Esophagus muscularis mucosa (tissue), 4 donors: ENCODE results near the gene SLC2A10. TPM values are rescaled to one million over a fixed set of nuclear protein-coding genes. Genes with fewer than 3 reads are reported as not detected.

Source experiments
- DNase-seq: peaks from one replicate; pipeline ENCODE4 v3.0.0-alpha.2; 2017; ENCODE audit errors: extremely low spot score
- H3K27ac ChIP-seq, 4 donors: fragments of 200-600 bp; sonication (generic); replicated peaks in 1 of 4; 1 replicate in 3 of 4; 2 replicates in 1 of 4; pipeline ENCODE4 v1.5.1; 2016 to 2019; ENCODE audit warnings: mild to moderate bottlenecking in 1 of 4
- H3K27me3 ChIP-seq, 4 donors: fragments of 200-600 bp; sonication (generic); one replicate each; pipeline versions ENCODE4 v1.5.1 to v1.6.0; 2016 to 2019
- H3K36me3 ChIP-seq, 4 donors: fragments of 200-600 bp; sonication (generic); one replicate each; pipeline ENCODE4 v1.5.1; 2016 to 2019
- H3K4me1 ChIP-seq, 4 donors: fragments of 200-600 bp; sonication (generic); one replicate each; pipeline ENCODE4 v1.5.1; 2016 to 2019
- H3K4me3 ChIP-seq, 4 donors: fragments of 200-600 bp; sonication (generic); 1 replicate in 2 of 4; 2 replicates in 2 of 4; pipeline ENCODE4 v1.5.1; 2016 to 2019; ENCODE audit warnings: mild to moderate bottlenecking in 4 of 4, moderate library complexity in 1 of 4
- H3K9me3 ChIP-seq, 4 donors: fragments of 200-600 bp; sonication (generic); 1 replicate in 3 of 4; 2 replicates in 1 of 4; pipeline ENCODE4 v1.5.1; 2016 to 2019
- EP300 ChIP-seq: sonication (generic); formaldehyde crosslinking; IDR thresholded peaks from one replicate; pipeline ENCODE4 v1.6.1; 2017; ENCODE audit warnings: antibody characterized with exemption
- POLR2A ChIP-seq: fragments of 450-650 bp; IDR thresholded peaks from one replicate; pipeline ENCODE4 v1.6.1; 2017; ENCODE audit warnings: antibody characterized with exemption, moderate library complexity, mild to moderate bottlenecking, low read depth
- POLR2AphosphoS5 ChIP-seq, 2 donors: sonication (generic); formaldehyde crosslinking; IDR thresholded peaks; one replicate each; pipeline ENCODE4 v1.6.1; 2017; ENCODE audit warnings: antibody characterized with exemption in 2 of 2
- WGBS: methylation state at CpG from one replicate; pipeline ENCODE4 v1.1.5; 2018; 5-methylcytosine and 5-hydroxymethylcytosine counted together
- intact Hi-C: fragments of 100-400 bp; cut with DNase I; formaldehyde crosslinking; loops from one replicate; pipeline ENCODE4 v1.15.1; 2023
- total RNA-seq, 4 donors: library from RNA; depleted of rRNA; stranded (reverse); fragments of >200 nt; gene quantifications; one replicate each; pipeline versions ENCODE4 v1.1.0 to v1.2.1, GENCODE V29; 2016
- TF ChIP-seq, protein P1 (sequence below), 3 experiments: fragments of 200-600 bp in 2 of 3; fragments of 450-650 bp in 1 of 3; sonication (generic) in 2 of 3; IDR thresholded peaks; one replicate each; pipeline ENCODE4 v1.5.1; 2017 to 2019; ENCODE audit warnings: antibody characterized with exemption in 3 of 3, mild to moderate bottlenecking in 2 of 3, moderate library complexity in 1 of 3

SLC2A10 gene
- total RNA-seq, 4 donors from 2014 or later: 9.6 to 27.0 (median 15.3) TPM

DNA sequence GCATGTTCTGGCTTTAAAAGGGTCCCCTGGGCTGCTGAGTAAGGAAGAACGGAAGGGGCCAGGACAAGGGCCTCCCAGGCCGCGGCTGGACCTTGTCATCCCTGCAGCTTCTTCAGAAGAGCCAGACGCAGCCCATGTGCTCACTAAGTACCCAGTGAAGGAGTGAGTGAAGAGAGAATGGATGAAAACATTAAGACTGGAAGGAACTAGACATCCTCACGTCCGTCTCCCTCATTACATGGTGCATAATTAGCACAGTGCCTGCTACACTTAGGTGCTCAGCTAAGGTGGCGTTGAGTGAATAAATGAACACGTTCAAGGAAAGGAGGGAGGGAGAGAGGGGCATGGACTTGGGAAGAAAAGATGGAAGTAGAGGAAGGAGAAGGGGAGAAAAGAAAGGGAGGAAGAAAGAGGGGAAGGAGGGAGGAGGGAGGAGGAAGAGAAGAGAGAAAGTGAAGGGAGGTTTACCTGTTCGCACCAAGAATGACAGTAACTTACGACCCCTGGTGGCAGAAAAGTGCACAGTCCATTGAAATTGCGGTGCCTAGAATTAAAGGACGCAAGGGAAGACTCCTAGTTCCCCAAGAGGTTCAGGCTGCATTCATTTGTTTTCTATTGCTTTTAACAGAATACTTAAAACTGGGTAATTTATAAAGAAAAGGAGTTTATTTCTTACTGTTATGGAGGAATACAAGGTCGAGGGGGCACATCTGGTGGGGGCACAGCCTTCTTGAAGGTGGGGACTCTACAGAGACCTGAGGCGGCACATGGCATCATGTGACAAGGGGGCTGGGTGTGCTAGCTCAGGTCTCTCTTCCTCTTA lies 28.2 kb upstream of the SLC2A10 start:
- Histone ChIP-seq H3K4me3 (no peak overlapping the region), H3K9me3 (no peaks in the 10 kb centered on the region), H3K27me3 (no peaks in the 10 kb centered on the region), H3K4me1 (peaks cover 13 to 48% (median 40%) of the 10 kb centered on the region in 4 donors), H3K36me3 (peaks cover 0 to 14% (median 9%) of the 10 kb centered on the region in 4 donors), H3K27ac (no peak overlapping the region)
- 49% methylated on average over 14 of the region's 14 CpGs for WGBS
- TF ChIP-seq, protein P1, sequence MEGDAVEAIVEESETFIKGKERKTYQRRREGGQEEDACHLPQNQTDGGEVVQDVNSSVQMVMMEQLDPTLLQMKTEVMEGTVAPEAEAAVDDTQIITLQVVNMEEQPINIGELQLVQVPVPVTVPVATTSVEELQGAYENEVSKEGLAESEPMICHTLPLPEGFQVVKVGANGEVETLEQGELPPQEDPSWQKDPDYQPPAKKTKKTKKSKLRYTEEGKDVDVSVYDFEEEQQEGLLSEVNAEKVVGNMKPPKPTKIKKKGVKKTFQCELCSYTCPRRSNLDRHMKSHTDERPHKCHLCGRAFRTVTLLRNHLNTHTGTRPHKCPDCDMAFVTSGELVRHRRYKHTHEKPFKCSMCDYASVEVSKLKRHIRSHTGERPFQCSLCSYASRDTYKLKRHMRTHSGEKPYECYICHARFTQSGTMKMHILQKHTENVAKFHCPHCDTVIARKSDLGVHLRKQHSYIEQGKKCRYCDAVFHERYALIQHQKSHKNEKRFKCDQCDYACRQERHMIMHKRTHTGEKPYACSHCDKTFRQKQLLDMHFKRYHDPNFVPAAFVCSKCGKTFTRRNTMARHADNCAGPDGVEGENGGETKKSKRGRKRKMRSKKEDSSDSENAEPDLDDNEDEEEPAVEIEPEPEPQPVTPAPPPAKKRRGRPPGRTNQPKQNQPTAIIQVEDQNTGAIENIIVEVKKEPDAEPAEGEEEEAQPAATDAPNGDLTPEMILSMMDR (IDR thresholded peaks at IDR 0.05): peak; percentile 71 to 81 (median 72)
- TF ChIP-seq POLR2AphosphoS5 (IDR thresholded peaks at IDR 0.05): no peak
- DNase-seq: no peak
- intact Hi-C loops: loop anchor here (5.0 kb wide), 1 partner anchor 109 kb away; no protein-coding TSS in a partner anchor

DNA sequence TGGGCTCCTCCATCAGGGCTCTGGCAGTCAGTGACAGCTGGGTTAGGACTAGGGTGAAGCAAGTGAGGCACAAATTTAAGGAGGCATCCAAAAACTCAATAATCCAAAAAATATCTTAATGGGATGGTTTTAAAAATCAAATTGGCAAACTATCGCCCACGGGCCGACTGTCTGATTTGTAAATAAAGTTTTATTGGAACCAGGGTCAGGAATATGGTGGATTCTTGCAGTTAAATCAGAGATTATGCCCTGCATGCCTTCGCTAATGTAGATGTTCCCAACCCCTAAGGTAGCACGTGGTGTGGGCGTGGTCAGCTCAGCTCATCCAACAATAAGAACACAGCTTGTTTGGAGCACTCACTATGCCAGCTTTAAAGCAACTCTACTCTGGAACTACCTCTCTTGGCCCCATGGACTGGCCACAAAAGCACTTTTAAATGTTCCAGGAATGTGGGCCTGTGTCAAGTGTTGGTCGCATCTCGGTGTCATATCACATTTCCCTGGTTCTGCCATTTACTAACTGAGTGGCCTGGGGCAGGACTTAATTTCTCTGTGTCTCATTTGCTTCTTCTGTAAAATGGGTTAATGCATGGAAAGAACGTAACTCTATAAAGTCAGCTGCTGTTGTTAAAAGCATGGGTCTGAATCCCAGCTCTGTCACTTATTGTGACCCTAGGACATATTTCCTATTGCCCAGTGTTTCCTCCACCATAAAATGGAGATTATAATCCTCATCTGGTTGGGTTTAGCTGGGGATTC lies 27.2 kb upstream of the SLC2A10 start:
- Histone ChIP-seq H3K9me3 (no peaks in the 10 kb centered on the region), H3K4me3 (no peak overlapping the region), H3K27me3 (no peaks in the 10 kb centered on the region), H3K4me1 (peaks cover 20 to 58% (median 49%) of the 10 kb centered on the region in 4 donors), H3K27ac (no peak overlapping the region), H3K36me3 (peaks cover 0 to 22% (median 17%) of the 10 kb centered on the region in 4 donors)
- TF ChIP-seq EP300: no peak
- TF ChIP-seq POLR2AphosphoS5 (IDR thresholded peaks at IDR 0.05): no peak
- WGBS: 87% methylated on average over 9 of the region's 9 CpGs
- DNase-seq: no peak
- intact Hi-C loops: loop anchor here (5.0 kb wide), 1 partner anchor 110 kb away; no protein-coding TSS in a partner anchor

DNA sequence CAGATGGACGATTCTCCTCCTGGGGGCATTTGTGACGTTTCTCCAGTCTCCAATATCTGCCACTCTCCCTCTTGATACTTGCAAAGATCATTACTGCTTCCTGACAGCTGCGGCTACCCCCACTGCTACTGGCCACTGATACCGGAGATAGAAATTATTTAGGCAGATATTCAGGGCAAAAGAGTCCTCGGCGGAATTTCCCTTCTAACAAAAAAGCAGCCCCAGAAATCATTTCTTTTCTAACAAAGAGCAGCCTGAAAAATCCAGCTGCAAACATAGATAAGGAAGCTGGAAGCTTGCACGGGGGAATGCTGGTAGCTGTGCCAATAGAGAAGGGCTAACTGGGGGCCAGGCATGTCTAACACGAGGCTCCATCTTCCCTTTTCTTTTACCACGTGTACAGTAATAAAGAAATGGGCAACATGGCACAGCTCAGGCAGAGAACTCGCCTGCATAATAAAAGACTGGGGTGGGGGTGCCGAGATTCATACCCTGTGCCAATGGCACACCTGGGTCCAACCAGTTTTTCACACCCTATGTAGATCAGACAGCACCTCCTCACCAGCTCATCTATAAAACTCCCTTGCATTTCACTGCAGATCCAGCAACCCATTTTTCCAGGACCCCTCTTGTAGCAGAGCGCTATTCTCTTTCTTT lies 26.3 kb upstream of the SLC2A10 start:
- Histone ChIP-seq H3K36me3 (peaks cover 0 to 22% (median 17%) of the 10 kb centered on the region in 4 donors), H3K4me1 (peaks cover 29 to 67% (median 58%) of the 10 kb centered on the region in 4 donors), H3K4me3 (peak overlapping the region; percentile 44 to 50 (median 47)), H3K9me3 (no peaks in the 10 kb centered on the region), H3K27me3 (no peaks in the 10 kb centered on the region), H3K27ac (peak overlapping the region; percentile 59 to 77 (median 66))
- no peak for DNase-seq
- intact Hi-C loops: loop anchor here (5.0 kb wide), 1 partner anchor 111 kb away; no protein-coding TSS in a partner anchor
- WGBS: 49% methylated on average over 12 of the region's 12 CpGs
- TF ChIP-seq POLR2A (no peak), EP300 (no peak), POLR2AphosphoS5 (IDR thresholded peaks at IDR 0.05) (no peak)
- TF ChIP-seq, protein P1 (IDR thresholded peaks at IDR 0.05): no peak

DNA sequence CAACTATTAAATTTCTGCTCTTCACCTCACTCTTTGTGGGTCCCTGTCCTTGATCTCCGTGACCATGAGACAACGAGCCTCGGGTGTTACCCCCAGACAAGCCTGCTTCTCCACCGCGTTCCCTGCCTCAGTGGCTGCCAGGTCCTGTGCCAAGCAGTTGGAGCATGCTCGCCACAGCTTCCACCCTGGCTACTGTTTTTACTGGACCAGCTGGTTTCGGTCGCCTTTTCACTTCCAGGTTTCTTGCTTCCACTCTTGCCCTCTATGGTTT lies 25.8 kb upstream of the SLC2A10 start:
- Histone ChIP-seq H3K27me3 (no peaks in the 10 kb centered on the region), H3K9me3 (no peaks in the 10 kb centered on the region), H3K36me3 (peaks cover 0 to 22% (median 17%) of the 10 kb centered on the region in 4 donors), H3K27ac (peak overlapping the region; percentile 59 to 77 (median 66)), H3K4me1 (peaks cover 31 to 71% (median 62%) of the 10 kb centered on the region in 4 donors), H3K4me3 (peak overlapping the region; percentile 44 to 50 (median 47))
- no peak for DNase-seq
- intact Hi-C loops: loop anchor here (5.0 kb wide), 1 partner anchor 111 kb away; no protein-coding TSS in a partner anchor
- 27% methylated on average over 8 of the region's 8 CpGs for WGBS
- TF ChIP-seq, protein P1 (IDR thresholded peaks at IDR 0.05): no peak
- TF ChIP-seq POLR2A (no peak), POLR2AphosphoS5 (IDR thresholded peaks at IDR 0.05) (no peak), EP300 (no peak)
